K562 (cell line): Measurements from ENCODE around the gene POMT1. TPM values are rescaled to one million over a fixed set of nuclear protein-coding genes. Genes with fewer than 3 reads are reported as not detected.

Experiments
- ATAC-seq: fragments of 200-7000 bp; cut with Tn5 transposase; 3 replicates; pipeline ENCODE4 v1.9.1; 2020; ENCODE audit warnings: moderate library complexity
- BruUV-seq: library from RNA; stranded (reverse); fragments of 400-500 nt; replicated peaks from 2 replicates; lab custom pipeline; 2021; lab: Mats Ljungman, UMichigan
- CTCF ChIA-PET: fragments of 300-600 bp; formaldehyde crosslinking; extraction: SDS; loops from one replicate; lab custom pipeline; 2021; ENCODE audit warnings: low intra/inter-chr PET ratio; lab: Yijun Ruan, JAX
- POLR2A ChIA-PET: fragments of 300-600, 350-650 bp; sonication (Branson Sonifier 250); formaldehyde crosslinking; extraction: SDS; loops from one replicate; lab custom pipeline; 2021; ENCODE audit warnings: antibody characterized with exemption, inconsistent platforms; lab: Yijun Ruan, JAX
- DNase-seq, 4 experiments: peaks; one replicate each; pipeline versions ENCODE4 v3.0.0 to v3.0.0-alpha.2; 2011 to 2018; ENCODE audit warnings: low spot score in 3 of 4, mixed read lengths in 3 of 4; ENCODE audit errors: extremely low read depth in 1 of 4
- FAIRE-seq: peaks from 2 replicates; lab custom pipeline; 2011; peaks lifted over from hg19 to GRCh38; lab: Jason Lieb, UNC
- H2AFZ ChIP-seq: 2 replicates; pipeline ENCODE4 v1.6.0; 2011; ENCODE audit warnings: low read depth, low read length, control low read depth, inconsistent platforms
- H3K27ac ChIP-seq: fragments of 200-600 bp; 3 replicates; pipeline ENCODE4 v1.8.0; 2011; ENCODE audit warnings: low read depth, mild to moderate bottlenecking, control low read depth, inconsistent platforms, low read length, moderate library complexity, mixed read lengths; ENCODE audit errors: extremely low read depth
- H3K27me3 ChIP-seq, 2 experiments: fragments of 300-600 bp in 1 of 2; 2 replicates in 1 of 2; 3 replicates in 1 of 2; pipeline versions ENCODE4 v1.6.0 to v1.8.0; 2011; ENCODE audit warnings: inconsistent platforms in 2 of 2, low read length in 2 of 2, mild to moderate bottlenecking in 1 of 2, mixed read lengths in 1 of 2, moderate library complexity in 1 of 2; ENCODE audit not compliant: control insufficient read depth in 2 of 2, insufficient read depth in 2 of 2
- H3K36me3 ChIP-seq: fragments of 300-600 bp; 3 replicates; pipeline ENCODE4 v1.8.0; 2011; ENCODE audit warnings: mild to moderate bottlenecking, low read length, inconsistent platforms; ENCODE audit not compliant: control insufficient read depth, insufficient read depth
- H3K4me1 ChIP-seq, 2 experiments: fragments of 200-600 bp in 1 of 2; replicated peaks in 1 of 2; 2 replicates in 1 of 2; 3 replicates in 1 of 2; pipeline versions ENCODE4 v1.5.1 to v1.8.0; 2011; ENCODE audit warnings: inconsistent platforms in 2 of 2, low read length in 2 of 2, mild to moderate bottlenecking in 1 of 2, mixed read lengths in 1 of 2, moderate library complexity in 1 of 2; ENCODE audit not compliant: control insufficient read depth in 2 of 2, insufficient read depth in 2 of 2
- H3K4me2 ChIP-seq: 2 replicates; pipeline ENCODE4 v1.6.1; 2011; ENCODE audit warnings: low read length, control low read depth, inconsistent platforms, mixed read lengths; ENCODE audit not compliant: insufficient read depth
- H3K4me3 ChIP-seq: fragments of 200-600 bp; sonication (generic), shearing (Covaris generic); 2 replicates; pipeline ENCODE4 v1.5.1; 2016; ENCODE audit warnings: control low read depth, inconsistent platforms
- H3K79me2 ChIP-seq: fragments of 200-600 bp; 3 replicates; pipeline ENCODE4 v1.8.0; 2011; ENCODE audit warnings: low read length, inconsistent platforms; ENCODE audit not compliant: control insufficient read depth, insufficient read depth
- H3K9ac ChIP-seq, 2 experiments: 2 replicates each; pipeline versions ENCODE4 v1.6.0 to v1.6.1; 2011; ENCODE audit warnings: low read depth in 2 of 2, low read length in 2 of 2, control low read depth in 1 of 2, inconsistent platforms in 1 of 2, mild to moderate bottlenecking in 1 of 2, mixed read lengths in 1 of 2; ENCODE audit not compliant: insufficient read depth in 1 of 2
- H3K9me1 ChIP-seq: one replicate; pipeline ENCODE4 v1.6.0; 2011; ENCODE audit warnings: inconsistent platforms, mild to moderate bottlenecking, low read length, moderate library complexity; ENCODE audit not compliant: control insufficient read depth, insufficient read depth
- H3K9me3 ChIP-seq: replicated peaks from 2 replicates; pipeline ENCODE4 v1.5.1; 2011; ENCODE audit warnings: low read depth, low read length, inconsistent platforms; ENCODE audit not compliant: control insufficient read depth, insufficient read depth
- H4K20me1 ChIP-seq: replicated peaks from 2 replicates; pipeline ENCODE4 v1.6.1; 2011; ENCODE audit warnings: low read length, inconsistent platforms, mixed read lengths; ENCODE audit not compliant: control insufficient read depth, insufficient read depth
- POLR2AphosphoS5 ChIP-seq: IDR thresholded peaks from 2 replicates; pipeline ENCODE4 v1.6.1; 2011; ENCODE audit warnings: mild to moderate bottlenecking, low read depth, low read length, moderate library complexity; ENCODE audit not compliant: control insufficient read depth, insufficient read depth
- RBM22 ChIP-seq: fragments of 200-400 bp; formaldehyde crosslinking; IDR thresholded peaks from 2 replicates; pipeline ENCODE4 v1.6.1; 2018; ENCODE audit warnings: low read length, low read depth; ENCODE audit not compliant: poor library complexity, severe bottlenecking
- ZBTB33 ChIP-seq: sonication (generic); formaldehyde crosslinking; IDR thresholded peaks from 2 replicates; pipeline ENCODE4 v1.8.1; 2023; ENCODE audit warnings: mild to moderate bottlenecking, missing genetic modification reagents
- ZNF444 ChIP-seq: fragments of 250-450 bp; sonication (Bioruptor Pico); IDR thresholded peaks from 2 replicates; pipeline ENCODE4 v1.4.0; 2020; ENCODE audit warnings: mild to moderate bottlenecking, moderate library complexity
- WGBS: fragments of 100-300 bp; shearing (Covaris generic); methylation state at CpG from one replicate; pipeline ENCODE4 v1.1.6; 2016; ENCODE audit warnings: low coverage, mixed read lengths; ENCODE audit not compliant: insufficient coverage; ENCODE audit errors: missing lambda C conversion rate; 5-methylcytosine and 5-hydroxymethylcytosine counted together
- in situ Hi-C: fragments of 300-500 bp; cut with MboI; formaldehyde crosslinking; loops from 4 replicates; pipeline ENCODE4 v1.15.0; 2018; ENCODE audit warnings: inconsistent platforms, mixed read lengths
- intact Hi-C: fragments of 100-400 bp; cut with micrococcal nuclease; formaldehyde crosslinking; loops from 2 replicates; pipeline ENCODE4 v1.14.2; 2022
- polyA plus RNA-seq, 8 experiments: library from polyadenylated mRNA; depleted of rRNA in 4 of 8; stranded (reverse) in 5 of 8; unstranded in 3 of 8; fragments of >200 nt; fragmentation: Nextera tagmentation in 2 of 8; fragmentation: Illumina TruSeq in 1 of 8; extraction: Ambion mirVana in 2 of 8; extraction: Trizol in 1 of 8; gene quantifications; 2 replicates each; pipeline versions ENCODE4 v1.2.1 to v1.2.3, GENCODE V29; 2011 to 2014; ENCODE audit warnings: inconsistent platforms in 1 of 8, missing spikeins in 1 of 8
- total RNA-seq, 7 experiments: library from RNA; depleted of rRNA in 6 of 7; stranded (reverse); fragments of >200 nt in 6 of 7; fragmentation: Illumina TruSeq in 2 of 7; extraction: Trizol in 2 of 7; gene quantifications; 2 replicates each; pipeline versions ENCODE4 v1.2.1 to v1.2.3, GENCODE V29; 2011 to 2021; ENCODE audit warnings: low replicate concordance in 1 of 7

The POMT1 gene
- total and polyA plus RNA-seq, 9 of the 15 experiments (the other 6 are each of a cell fraction or from before 2014, with no cell fraction given): 1.8 to 23.5 (median 14.6) TPM

GRCh38 chr9:131475111-131475955 lies 27.4 kb upstream of the POMT1 start:
- no peaks in the 10 kb centered on the region for H3K27me3 ChIP-seq
- FAIRE-seq: no peak
- no peak overlapping the region for H2AFZ ChIP-seq
- POLR2A ChIA-PET: no interaction called here
- TF ChIP-seq ZBTB33 (CRISPR knock-in tag) (peak; percentile 51; the same call in 1 of the 2 replicates), RBM22 (peak; percentile 78), POLR2AphosphoS5 (0 out of 2 replicates have a peak, but pooled peaks have one; percentile 8), ZNF444 (CRISPR knock-in tag) (no peak)
- intact Hi-C loops (loop anchor here (5.0 kb wide), 1 partner anchor 123 kb away; no protein-coding TSS in a partner anchor), in situ Hi-C loops (loop anchor here (10.0 kb wide), 1 partner anchor 121 kb away; no protein-coding TSS in a partner anchor)
- H3K4me1 ChIP-seq: peaks cover 0 to 7% of the 10 kb centered on the region in 2 experiments; a peak in 1 of 5 replicates
- ATAC-seq: no peak
- no peak overlapping the region for H3K27ac ChIP-seq
- H3K9ac ChIP-seq: no peak overlapping the region
- no peaks in the 10 kb centered on the region for H3K9me1 ChIP-seq
- H3K9me3 ChIP-seq: no peaks in the 10 kb centered on the region
- no peak for DNase-seq
- H3K79me2 ChIP-seq: no peaks in the 10 kb centered on the region
- BruUV-seq: TSS peak; percentile 26
- CTCF ChIA-PET: interaction anchor here (0.6 kb wide), 1 partner anchor 471 kb away, joined by 4 read pairs; no protein-coding TSS in a partner anchor
- H4K20me1 ChIP-seq: no peaks in the 10 kb centered on the region
- no peak overlapping the region for H3K4me3 ChIP-seq
- WGBS: 94% methylated on average over 23 of the region's 46 CpGs
- no peak overlapping the region for H3K4me2 ChIP-seq
- H3K36me3 ChIP-seq: peaks cover 96% of the 10 kb centered on the region
